Ishikawa (cell line): Measurements from ENCODE around the gene MAG.

Source experiments
- CREB1 ChIP-seq: IDR thresholded peaks from 2 replicates; pipeline ENCODE4 v1.6.1; 2012; ENCODE audit warnings: low read depth
- EGR1 ChIP-seq: IDR thresholded peaks from 2 replicates; pipeline ENCODE4 v1.6.1; 2012
- EP300 ChIP-seq: IDR thresholded peaks from 2 replicates; pipeline ENCODE4 v1.6.1; 2012; ENCODE audit warnings: borderline replicate concordance
- MAX ChIP-seq: IDR thresholded peaks from 2 replicates; pipeline ENCODE4 v1.6.1; 2012
- NFIC ChIP-seq: IDR thresholded peaks from 2 replicates; pipeline ENCODE4 v1.6.1; 2012
- RAD21 ChIP-seq: IDR thresholded peaks from 2 replicates; pipeline ENCODE4 v1.6.1; 2012; ENCODE audit warnings: low read depth
- TAF1 ChIP-seq: IDR thresholded peaks from 2 replicates; pipeline ENCODE4 v1.6.1; 2012; ENCODE audit warnings: low read depth, mild to moderate bottlenecking

DNA sequence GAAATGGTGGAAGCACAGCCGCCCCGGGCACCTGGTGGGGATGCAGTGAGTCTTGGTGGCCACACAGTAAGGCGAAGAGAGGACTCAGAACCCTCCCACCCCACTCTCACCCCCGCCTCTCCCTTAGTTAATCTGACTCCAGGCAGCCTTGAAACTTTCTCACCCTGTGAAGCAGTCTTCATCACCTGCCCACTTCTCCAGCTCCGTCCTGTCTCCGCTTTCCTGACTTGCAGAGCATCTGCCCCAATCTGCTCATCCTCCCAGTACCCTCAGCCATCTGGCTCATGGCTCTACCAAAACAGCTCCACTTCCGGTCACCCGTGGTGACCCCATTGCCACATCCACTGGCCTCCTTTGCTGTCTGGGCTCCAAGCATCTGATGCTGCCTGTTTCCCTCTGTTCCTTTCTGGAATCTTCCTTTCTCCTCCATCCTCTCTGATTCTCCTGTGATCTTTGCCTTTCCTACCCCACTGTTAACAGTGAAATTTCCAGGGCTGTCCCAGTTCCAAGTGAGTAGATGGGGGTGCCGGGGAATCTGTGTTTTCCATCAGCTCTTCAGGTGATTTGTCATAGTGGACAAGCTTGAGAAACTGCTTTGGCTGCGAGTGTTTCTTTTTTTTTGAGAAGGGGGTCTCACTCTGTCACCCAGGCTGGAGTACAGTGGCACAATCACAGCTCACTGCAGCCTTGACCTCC is 18.9 kb upstream of the MAG start:
- TF ChIP-seq MAX: no peak
- TF ChIP-seq TAF1: no peak
- no peak for TF ChIP-seq EP300
- TF ChIP-seq CREB1: no peak
- no peak for TF ChIP-seq EGR1
- no peak for TF ChIP-seq RAD21
- no peak for TF ChIP-seq NFIC
